ENCODE results near the gene AMFR. TPM values are rescaled to one million over a fixed set of nuclear protein-coding genes. Genes with fewer than 3 reads are reported as not detected.

AMFR gene
- total RNA-seq, 6 experiments from 2014 or later: 104 to 117 (median 112) TPM

GRCh38 chr16:56353054-56353921 lies 72.1 kb downstream of the AMFR start:
- H3K36me3 Mint-ChIP-seq (ENCODE audit: low read depth): no peaks in the 10 kb centered on the region
- no peak overlapping the region for H3K27ac Mint-ChIP-seq
- H3K4me1 Mint-ChIP-seq (ENCODE audit: low read depth): peaks cover 27% of the 10 kb centered on the region
- no peak for DNase-seq
- H3K9me3 Mint-ChIP-seq: no peaks in the 10 kb centered on the region
- TF ChIP-seq CTCF (IDR thresholded peaks at IDR 0.05): no peak
- peaks cover 12% of the 10 kb centered on the region for H3K27me3 Mint-ChIP-seq (ENCODE audit: insufficient read depth)
- H3K4me3 Mint-ChIP-seq: no peak overlapping the region

- TF ChIP-seq CTCF (IDR thresholded peaks at IDR 0.05): no peak
- Mint-ChIP-seq H3K9me3 (no peaks in the 10 kb centered on the region), H3K36me3 (ENCODE audit: low read depth) (no peaks in the 10 kb centered on the region), H3K4me1 (ENCODE audit: low read depth) (peaks cover 19% of the 10 kb centered on the region), H3K4me3 (no peak overlapping the region), H3K27ac (no peak overlapping the region), H3K27me3 (ENCODE audit: insufficient read depth) (peaks cover 12% of the 10 kb centered on the region)
- no peak for DNase-seq
Observed at GRCh38 chr16:56352351-56353053, 72.8 kb downstream of the AMFR start.

GRCh38 chr16:56351481-56351880 lies 73.9 kb downstream of the AMFR start:
- Mint-ChIP-seq H3K9me3 (no peaks in the 10 kb centered on the region), H3K27ac (no peak overlapping the region), H3K36me3 (ENCODE audit: low read depth) (no peaks in the 10 kb centered on the region), H3K4me1 (ENCODE audit: low read depth) (peaks cover 9% of the 10 kb centered on the region), H3K27me3 (ENCODE audit: insufficient read depth) (peaks cover 11% of the 10 kb centered on the region), H3K4me3 (no peak overlapping the region)
- no peak for TF ChIP-seq CTCF (IDR thresholded peaks at IDR 0.05)
- DNase-seq: no peak

- no peak for TF ChIP-seq CTCF (IDR thresholded peaks at IDR 0.05)
- Mint-ChIP-seq H3K27me3 (ENCODE audit: insufficient read depth) (peaks cover 14% of the 10 kb centered on the region), H3K4me3 (no peak overlapping the region), H3K9me3 (no peaks in the 10 kb centered on the region), H3K36me3 (ENCODE audit: low read depth) (no peaks in the 10 kb centered on the region), H3K4me1 (ENCODE audit: low read depth) (peaks cover 2% of the 10 kb centered on the region), H3K27ac (no peak overlapping the region)
- DNase-seq: no peak
Observed at GRCh38 chr16:56350491-56351405, 74.6 kb downstream of the AMFR start.

- H3K4me1 Mint-ChIP-seq (ENCODE audit: low read depth): no peaks in the 10 kb centered on the region
- DNase-seq: no peak
- no peak for TF ChIP-seq CTCF (IDR thresholded peaks at IDR 0.05)
- H3K9me3 Mint-ChIP-seq: no peaks in the 10 kb centered on the region
- no peak overlapping the region for H3K27ac Mint-ChIP-seq
- no peak overlapping the region for H3K4me3 Mint-ChIP-seq
- no peaks in the 10 kb centered on the region for H3K36me3 Mint-ChIP-seq (ENCODE audit: low read depth)
- peaks cover 14% of the 10 kb centered on the region for H3K27me3 Mint-ChIP-seq (ENCODE audit: insufficient read depth)
Observed at GRCh38 chr16:56349711-56350161, 75.6 kb downstream of the AMFR start.
